Measurements from ENCODE around the gene PRXL2A.

The PRXL2A gene

DNA sequence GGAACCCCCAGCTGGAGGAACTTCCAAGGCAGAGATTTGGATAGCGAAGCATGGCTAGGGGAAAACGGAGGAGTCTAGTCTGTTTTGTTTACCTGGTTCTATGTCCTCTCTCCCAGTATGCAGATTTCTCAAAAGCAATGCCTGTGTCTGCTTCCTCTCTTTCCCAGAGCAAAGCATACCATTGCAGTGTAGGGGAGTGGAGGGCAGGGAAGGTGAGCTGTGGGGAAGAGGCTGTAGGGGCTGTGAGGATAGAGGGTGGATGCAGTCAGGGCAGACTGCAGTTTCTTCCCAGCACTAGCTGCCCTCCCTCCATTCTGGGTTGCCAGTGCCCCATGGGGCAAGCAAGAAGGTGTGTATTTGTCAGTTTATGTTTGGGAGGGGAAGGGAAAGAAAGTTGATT lies 28.9 kb downstream of the PRXL2A start:
- DNase-seq (ENCODE audit: low read depth, low spot score): no peak

DNA sequence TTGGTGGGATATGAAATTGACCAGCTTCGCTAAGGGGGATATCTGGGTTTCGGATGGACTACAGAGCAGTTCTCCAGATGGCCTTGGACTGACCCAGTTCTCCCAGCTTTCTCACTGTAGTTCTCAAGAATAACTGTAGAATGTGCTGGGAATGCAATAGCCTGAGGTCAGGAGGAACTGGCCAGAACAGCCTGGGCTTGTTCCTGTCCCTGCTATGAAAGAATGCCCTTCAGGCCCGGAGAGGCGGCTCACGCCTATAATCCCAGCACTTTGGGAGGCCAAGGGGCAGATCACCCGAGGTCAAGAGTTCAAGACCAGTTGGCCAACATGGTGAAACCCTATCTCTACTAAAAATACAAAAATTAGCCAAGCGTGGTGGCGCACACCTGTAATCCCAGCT lies 33.5 kb downstream of the PRXL2A start:
- no peak for DNase-seq (ENCODE audit: low read depth, low spot score)

More for the DNA sequence above, 28.9 kb downstream of the PRXL2A start:
- H3K4me3 ChIP-seq (ENCODE audit: low read length): no peak overlapping the region

DNA sequence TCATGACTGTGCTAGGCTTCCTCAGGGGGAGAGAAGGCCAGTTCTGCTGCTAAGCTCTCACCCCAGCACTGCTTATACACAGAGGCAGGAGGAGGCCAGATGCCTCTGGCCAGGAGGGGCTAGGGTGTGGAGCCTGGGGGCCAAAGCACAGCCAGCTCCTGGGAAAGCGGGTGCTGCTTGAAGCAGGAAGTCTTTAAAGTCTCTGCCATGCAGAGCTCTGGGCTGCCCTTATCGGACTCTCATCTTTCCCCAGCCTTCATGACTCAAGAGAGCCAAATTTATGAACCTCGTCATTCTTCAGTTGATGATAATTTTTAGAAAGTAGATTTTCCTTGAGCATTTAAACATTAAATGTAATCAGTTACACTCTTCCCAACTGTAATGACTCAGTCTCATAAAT lies 34.5 kb downstream of the PRXL2A start:
- H3K4me3 ChIP-seq (ENCODE audit: low read length): no peak overlapping the region
- no peak for DNase-seq (ENCODE audit: low read depth, low spot score)

More for the DNA sequence above, 33.5 kb downstream of the PRXL2A start:
- no peak overlapping the region for H3K4me3 ChIP-seq (ENCODE audit: low read length)

GRCh38 chr10:80443531-80443974 lies 35.2 kb downstream of the PRXL2A start:
- DNase-seq (ENCODE audit: low read depth, low spot score): peak; percentile 35
- no peak overlapping the region for H3K4me3 ChIP-seq (ENCODE audit: low read length)

DNA sequence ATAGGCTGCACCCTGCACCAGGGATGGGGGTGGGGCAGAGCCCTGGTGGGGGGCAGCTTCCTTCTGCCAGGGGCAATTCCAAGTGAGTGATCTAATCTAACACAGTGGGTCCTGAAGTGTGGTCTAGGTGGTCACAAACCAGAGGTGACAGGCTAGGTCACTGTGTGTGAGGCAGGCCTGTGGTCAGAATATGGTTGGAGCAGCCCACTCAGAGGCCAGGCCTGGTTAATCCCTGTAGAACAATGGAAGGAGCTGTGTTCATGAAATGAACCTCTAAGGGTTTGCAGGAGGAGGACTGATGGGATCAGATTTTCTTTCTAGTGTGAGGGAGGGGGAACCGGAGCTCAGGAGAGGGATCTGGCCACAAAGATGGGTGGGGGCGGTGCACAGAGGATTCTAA lies 35.8 kb downstream of the PRXL2A start:
- H3K4me3 ChIP-seq (ENCODE audit: low read length): no peak overlapping the region
- DNase-seq (ENCODE audit: low read depth, low spot score): no peak

DNA sequence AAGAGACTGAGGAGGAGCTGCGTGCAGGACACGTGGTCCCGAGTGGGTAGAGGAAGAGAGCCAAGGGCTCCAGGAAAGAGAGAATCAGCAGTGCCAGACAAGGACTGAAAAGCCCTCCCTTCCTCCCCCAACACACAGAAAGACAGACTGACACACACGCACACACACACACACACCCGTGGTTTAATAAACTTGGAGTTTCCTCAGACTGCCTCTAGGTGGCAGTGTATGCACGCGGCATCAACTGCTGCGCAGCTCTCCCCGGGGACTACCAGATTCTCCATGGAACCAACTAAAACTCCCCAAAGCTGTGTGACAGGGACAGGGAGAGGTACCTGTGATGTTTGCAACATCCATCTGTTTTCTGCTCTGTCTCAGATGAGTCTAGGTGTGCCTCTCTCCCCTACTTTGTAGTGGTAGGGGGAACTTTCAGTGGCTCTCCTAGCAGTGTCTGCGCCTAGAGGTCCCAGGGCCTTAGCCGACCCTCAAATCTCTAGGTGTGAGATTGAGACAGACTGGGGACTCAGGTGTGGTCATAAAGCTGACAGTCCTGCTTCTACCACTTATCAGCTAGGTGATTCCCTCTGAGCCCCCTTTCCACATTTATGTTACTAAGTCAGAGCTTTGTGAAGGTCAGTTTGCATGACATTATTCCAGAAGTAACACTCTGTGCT lies 36.4 kb downstream of the PRXL2A start:
- no peak overlapping the region for H3K4me3 ChIP-seq (ENCODE audit: low read length)
- DNase-seq (ENCODE audit: low read depth, low spot score): peak; percentile 71

- no peak overlapping the region for H3K4me3 ChIP-seq (ENCODE audit: low read length)
- DNase-seq (ENCODE audit: low read depth, low spot score): no peak
Observed at GRCh38 chr10:80447436-80448190, 39.3 kb downstream of the PRXL2A start.

DNA sequence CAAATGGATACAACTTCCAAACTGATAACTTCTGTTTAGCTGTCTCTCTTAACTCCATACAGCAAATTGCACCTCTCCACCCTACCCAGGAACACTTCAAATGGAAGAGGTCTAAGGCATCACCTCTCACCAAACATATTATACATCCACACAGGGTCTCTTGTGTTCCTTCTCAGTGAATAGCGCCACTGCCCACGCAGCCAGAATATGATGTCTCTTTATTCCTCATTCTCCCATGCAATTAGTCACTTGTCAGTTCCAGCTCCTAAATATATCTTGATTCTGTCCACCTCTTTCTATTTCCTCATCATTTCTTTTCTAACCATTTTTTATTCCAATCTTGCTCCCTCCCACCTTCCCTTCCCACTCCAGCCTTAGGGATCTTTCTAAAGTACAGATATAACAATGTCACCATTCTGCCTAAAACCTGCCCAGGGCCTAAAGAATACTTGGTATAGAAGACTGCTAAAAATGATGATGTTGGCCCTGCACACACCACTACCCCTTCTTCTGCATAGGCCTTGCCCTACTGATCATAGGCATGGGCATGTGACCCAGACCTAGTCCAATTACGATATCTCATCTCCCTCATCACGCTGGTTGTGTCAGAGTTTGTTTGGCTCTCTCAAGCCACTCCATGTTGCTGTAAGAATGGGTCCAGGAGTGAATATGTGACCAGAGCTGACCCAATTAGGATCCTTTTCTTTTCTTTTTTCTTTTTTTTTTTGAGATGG lies 40.0 kb downstream of the PRXL2A start:
- no peak overlapping the region for H3K4me3 ChIP-seq (ENCODE audit: low read length)
- DNase-seq (ENCODE audit: low read depth, low spot score): no peak

- H3K4me3 ChIP-seq (ENCODE audit: low read length): no peak overlapping the region
- DNase-seq (ENCODE audit: low read depth, low spot score): no peak
Observed at GRCh38 chr10:80449520-80449919, 41.2 kb downstream of the PRXL2A start.

DNA sequence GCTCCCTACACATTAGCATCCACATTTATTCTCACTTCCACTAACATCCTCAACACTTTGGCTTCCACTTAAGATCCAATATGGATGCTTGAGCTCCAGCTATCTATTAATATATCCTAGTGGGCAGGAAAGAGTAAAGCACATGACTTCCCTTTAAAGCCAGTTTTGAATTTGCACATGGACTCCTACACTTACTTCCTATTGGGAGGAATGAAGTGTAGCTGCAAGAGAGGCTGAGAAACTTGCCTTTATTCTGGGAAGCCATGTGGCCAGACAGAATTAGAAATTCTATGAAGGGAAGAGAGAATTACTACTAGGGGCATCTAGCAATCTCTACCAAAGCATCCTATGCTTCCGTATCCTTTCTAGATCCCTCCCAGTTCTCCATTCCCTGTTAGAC lies 42.8 kb downstream of the PRXL2A start:
- DNase-seq (ENCODE audit: low read depth, low spot score): no peak
- no peak overlapping the region for H3K4me3 ChIP-seq (ENCODE audit: low read length)

DNA sequence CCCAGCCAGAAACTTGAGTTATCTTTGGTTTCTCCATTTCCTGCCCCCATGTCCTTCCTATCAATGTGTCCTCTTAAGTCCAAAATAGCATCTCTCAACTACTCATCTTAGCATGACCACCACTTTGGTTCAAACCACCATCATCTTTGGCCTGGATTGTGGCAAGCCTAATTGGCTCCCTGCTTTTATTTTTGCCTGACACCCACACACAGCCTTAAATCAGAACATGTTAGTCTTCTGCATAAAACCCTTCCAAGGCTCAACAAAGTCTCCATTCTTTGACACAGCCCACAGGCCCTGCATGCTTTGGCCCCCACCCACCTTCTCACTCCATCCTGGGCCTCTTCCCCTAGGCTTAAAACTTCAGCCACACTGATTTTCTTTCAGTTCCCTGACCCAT lies 43.7 kb downstream of the PRXL2A start:
- no peak overlapping the region for H3K4me3 ChIP-seq (ENCODE audit: low read length)
- no peak for DNase-seq (ENCODE audit: low read depth, low spot score)

- no peak for DNase-seq (ENCODE audit: low read depth, low spot score)
- H3K4me3 ChIP-seq (ENCODE audit: low read length): no peak overlapping the region
Observed at GRCh38 chr10:80452640-80453039, 44.3 kb downstream of the PRXL2A start.

GRCh38 chr10:80453056-80453841 lies 44.9 kb downstream of the PRXL2A start:
- no peak for DNase-seq (ENCODE audit: low read depth, low spot score)
- H3K4me3 ChIP-seq (ENCODE audit: low read length): no peak overlapping the region

GRCh38 chr10:80453842-80454512 lies 45.6 kb downstream of the PRXL2A start, which contains the start of gene TSPAN14:
Gene TSPAN14 (plus strand): TSS chr10:80454310. CDS start chr10:80489234, 34,924 bp downstream.
- no peak for DNase-seq (ENCODE audit: low read depth, low spot score)
- H3K4me3 ChIP-seq (ENCODE audit: low read length): peak within 1 kb of the TSS; percentile 78

- peak overlapping the region; percentile 78 for H3K4me3 ChIP-seq (ENCODE audit: low read length)
- DNase-seq (ENCODE audit: low read depth, low spot score): no peak
Observed at GRCh38 chr10:80454513-80455460, 46.4 kb downstream of the PRXL2A start.

- H3K4me3 ChIP-seq (ENCODE audit: low read length): peak overlapping the region; percentile 78
- DNase-seq (ENCODE audit: low read depth, low spot score): no peak
Observed at GRCh38 chr10:80455461-80456349, 47.4 kb downstream of the PRXL2A start.

All from Jurkat, Clone E6-1 (cell line).